ENCODE data around the gene FKTN. TPM values are rescaled to one million over a fixed set of nuclear protein-coding genes. Genes with fewer than 3 reads are reported as not detected.

The FKTN gene
- polyA plus RNA-seq, 1 of the 3 experiments (the other 2 are of a cell fraction) = 5.3 TPM

DNA sequence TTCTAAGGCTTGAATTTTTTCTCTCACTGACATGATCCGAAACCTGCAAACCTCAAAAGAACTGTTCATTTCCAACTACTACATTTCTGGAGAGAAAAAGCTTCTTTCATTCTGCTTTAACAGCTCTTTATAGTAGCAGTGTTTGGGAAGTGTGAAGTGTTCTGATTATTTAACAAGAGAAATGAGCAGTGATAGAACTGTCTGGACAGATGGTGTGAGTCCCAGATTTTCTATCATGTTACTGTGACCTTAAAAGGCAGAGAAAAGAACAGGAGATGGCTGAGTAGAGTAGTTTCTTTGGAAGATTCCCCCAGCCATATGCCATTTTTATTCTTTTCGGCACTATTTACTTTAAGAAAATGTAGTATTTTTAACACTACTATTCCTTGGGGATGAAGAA, 63.1 kb downstream of the FKTN start:
- no peaks in the 10 kb centered on the region for H3K4me1 ChIP-seq (ENCODE audit: control insufficient read depth in 1 of 2, insufficient read depth in 2 of 2, low read depth in 1 of 2, low read length in 1 of 2)
- no peaks in the 10 kb centered on the region; the same call in 1 of the 2 replicates for H3K9me2 ChIP-seq
- WGBS (ENCODE audit: low lambda C conversion rate) = 95% methylated on average over 2 of the region's 2 CpGs
- H3K4me3 ChIP-seq (ENCODE audit: low read depth in 2 of 2, low read length in 1 of 2) = no peak overlapping the region
- POLR2A ChIA-PET = no interaction called here
- H3F3A ChIP-seq (replicated peaks; ENCODE audit: insufficient read depth) = no peaks in the 10 kb centered on the region
- H3K9ac ChIP-seq = no peak overlapping the region
- no peak for DNase-seq
- no peaks in the 10 kb centered on the region for H3K9me3 ChIP-seq
- CTCF ChIA-PET = interaction anchor here (1.2 to 2.9 kb wide), 3 partner anchors 9 to 98 kb away, joined by 3 to 12 read pairs (median 9); no protein-coding TSS in a partner anchor
- peaks cover 5 to 17% of the 10 kb centered on the region in 2 experiments for H3K36me3 ChIP-seq (replicated peaks in 1 of 2; ENCODE audit: control insufficient read depth in 1 of 2, insufficient read depth in 2 of 2, low read length in 1 of 2)
- H3K27ac ChIP-seq (ENCODE audit: low read depth in 2 of 2, low read length in 1 of 2) = no peak overlapping the region
- no peak overlapping the region for H3K4me2 ChIP-seq
- no peaks in the 10 kb centered on the region for H3K79me2 ChIP-seq (ENCODE audit: insufficient read depth)
- TF ChIP-seq YY1 (IDR thresholded peaks at IDR 0.05; ENCODE audit: low read depth) (no peak), CHD2 (IDR thresholded peaks at IDR 0.05; ENCODE audit: low read length, partially characterized antibody) (no peak), SIN3A (IDR thresholded peaks at IDR 0.05; ENCODE audit: borderline replicate concordance, low read depth, low read length) (no peak), NFIC (IDR thresholded peaks at IDR 0.05; ENCODE audit: borderline replicate concordance) (no peak), TEAD4 (IDR thresholded peaks at IDR 0.05; ENCODE audit: borderline replicate concordance, insufficient read depth) (no peak), GABPA (IDR thresholded peaks at IDR 0.05; ENCODE audit: low read depth) (no peak), JUND (IDR thresholded peaks at IDR 0.05) (no peak), TAF1 (IDR thresholded peaks at IDR 0.05; ENCODE audit: borderline replicate concordance, low read depth, low read length) (no peak), MXI1 (IDR thresholded peaks at IDR 0.05; ENCODE audit: low read depth, low read length) (no peak), USF1 (IDR thresholded peaks at IDR 0.05; ENCODE audit: borderline replicate concordance, low read depth) (no peak), TCF12 (IDR thresholded peaks at IDR 0.05) (no peak), FOXM1 (IDR thresholded peaks at IDR 0.05; ENCODE audit: low read depth) (no peak), RFX5 (IDR thresholded peaks at IDR 0.05; ENCODE audit: low read length) (no peak), FOXJ3 (CRISPR knock-in tag; IDR thresholded peaks at IDR 0.05) (no peak), MEF2A (IDR thresholded peaks at IDR 0.05; ENCODE audit: borderline replicate concordance, low read depth) (no peak), NRF1 (IDR thresholded peaks at IDR 0.05; ENCODE audit: low read depth, low read length) (no peak)
- TF ChIP-seq, protein P1, sequence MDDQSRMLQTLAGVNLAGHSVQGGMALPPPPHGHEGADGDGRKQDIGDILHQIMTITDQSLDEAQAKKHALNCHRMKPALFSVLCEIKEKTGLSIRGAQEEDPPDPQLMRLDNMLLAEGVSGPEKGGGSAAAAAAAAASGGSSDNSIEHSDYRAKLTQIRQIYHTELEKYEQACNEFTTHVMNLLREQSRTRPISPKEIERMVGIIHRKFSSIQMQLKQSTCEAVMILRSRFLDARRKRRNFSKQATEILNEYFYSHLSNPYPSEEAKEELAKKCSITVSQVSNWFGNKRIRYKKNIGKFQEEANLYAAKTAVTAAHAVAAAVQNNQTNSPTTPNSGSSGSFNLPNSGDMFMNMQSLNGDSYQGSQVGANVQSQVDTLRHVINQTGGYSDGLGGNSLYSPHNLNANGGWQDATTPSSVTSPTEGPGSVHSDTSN (IDR thresholded peaks at IDR 0.05) = no peak
- TF ChIP-seq, protein P2, sequence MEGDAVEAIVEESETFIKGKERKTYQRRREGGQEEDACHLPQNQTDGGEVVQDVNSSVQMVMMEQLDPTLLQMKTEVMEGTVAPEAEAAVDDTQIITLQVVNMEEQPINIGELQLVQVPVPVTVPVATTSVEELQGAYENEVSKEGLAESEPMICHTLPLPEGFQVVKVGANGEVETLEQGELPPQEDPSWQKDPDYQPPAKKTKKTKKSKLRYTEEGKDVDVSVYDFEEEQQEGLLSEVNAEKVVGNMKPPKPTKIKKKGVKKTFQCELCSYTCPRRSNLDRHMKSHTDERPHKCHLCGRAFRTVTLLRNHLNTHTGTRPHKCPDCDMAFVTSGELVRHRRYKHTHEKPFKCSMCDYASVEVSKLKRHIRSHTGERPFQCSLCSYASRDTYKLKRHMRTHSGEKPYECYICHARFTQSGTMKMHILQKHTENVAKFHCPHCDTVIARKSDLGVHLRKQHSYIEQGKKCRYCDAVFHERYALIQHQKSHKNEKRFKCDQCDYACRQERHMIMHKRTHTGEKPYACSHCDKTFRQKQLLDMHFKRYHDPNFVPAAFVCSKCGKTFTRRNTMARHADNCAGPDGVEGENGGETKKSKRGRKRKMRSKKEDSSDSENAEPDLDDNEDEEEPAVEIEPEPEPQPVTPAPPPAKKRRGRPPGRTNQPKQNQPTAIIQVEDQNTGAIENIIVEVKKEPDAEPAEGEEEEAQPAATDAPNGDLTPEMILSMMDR (IDR thresholded peaks at IDR 0.05) = no peak
- TF ChIP-seq, protein P3, sequence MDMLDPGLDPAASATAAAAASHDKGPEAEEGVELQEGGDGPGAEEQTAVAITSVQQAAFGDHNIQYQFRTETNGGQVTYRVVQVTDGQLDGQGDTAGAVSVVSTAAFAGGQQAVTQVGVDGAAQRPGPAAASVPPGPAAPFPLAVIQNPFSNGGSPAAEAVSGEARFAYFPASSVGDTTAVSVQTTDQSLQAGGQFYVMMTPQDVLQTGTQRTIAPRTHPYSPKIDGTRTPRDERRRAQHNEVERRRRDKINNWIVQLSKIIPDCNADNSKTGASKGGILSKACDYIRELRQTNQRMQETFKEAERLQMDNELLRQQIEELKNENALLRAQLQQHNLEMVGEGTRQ (IDR thresholded peaks at IDR 0.05; ENCODE audit: borderline replicate concordance, low read depth, low read length) = no peak
- H2AFZ ChIP-seq (ENCODE audit: low read depth) = no peak overlapping the region
- no peaks in the 10 kb centered on the region for H3K27me3 ChIP-seq (ENCODE audit: insufficient read depth)
- H4K20me1 ChIP-seq (ENCODE audit: insufficient read depth) = no peaks in the 10 kb centered on the region
